ENCODE measurements around the gene ZBTB21. TPM values are rescaled to one million over a fixed set of nuclear protein-coding genes. Genes with fewer than 3 reads are reported as not detected.

The ZBTB21 gene
- total and polyA plus RNA-seq, 10 donors: 1.9 to 21.7 (median 14.0) TPM

DNA sequence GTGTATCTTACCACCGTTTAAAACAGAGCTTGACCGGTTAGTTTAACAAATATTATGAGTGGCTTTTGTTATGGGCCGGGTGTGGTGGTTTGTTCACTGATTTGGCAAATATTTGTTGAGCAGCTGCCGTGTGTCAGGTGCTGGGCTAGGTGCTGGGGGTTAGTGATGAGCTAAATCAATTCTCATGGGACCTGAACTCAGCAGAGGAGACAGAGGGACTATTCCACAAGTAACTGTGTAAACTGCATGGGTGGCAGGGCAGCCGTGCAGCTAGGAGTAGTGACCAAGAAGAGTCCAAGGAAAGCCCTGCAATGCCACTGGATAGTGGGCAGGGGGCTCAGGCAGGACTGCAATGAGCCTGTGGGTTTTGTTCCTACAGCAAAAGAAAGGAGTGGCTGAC is 45.1 kb downstream of the ZBTB21 start:
- H3K4me3 ChIP-seq: no peak overlapping the region
- no peak overlapping the region for H3K27ac ChIP-seq
- peak; percentile 40 for DNase-seq
- intact Hi-C loops (cut with DNase I; ENCODE audit: low total_unique reads): no loop called here
- peaks cover 0 to 11% (median 6%) of the 10 kb centered on the region in 6 donors for H3K4me1 ChIP-seq
- TF ChIP-seq POLR2AphosphoS5 (IDR thresholded peaks at IDR 0.05) (no peak), POLR2A (IDR thresholded peaks at IDR 0.05) (no peak)
- TF ChIP-seq, protein P1, sequence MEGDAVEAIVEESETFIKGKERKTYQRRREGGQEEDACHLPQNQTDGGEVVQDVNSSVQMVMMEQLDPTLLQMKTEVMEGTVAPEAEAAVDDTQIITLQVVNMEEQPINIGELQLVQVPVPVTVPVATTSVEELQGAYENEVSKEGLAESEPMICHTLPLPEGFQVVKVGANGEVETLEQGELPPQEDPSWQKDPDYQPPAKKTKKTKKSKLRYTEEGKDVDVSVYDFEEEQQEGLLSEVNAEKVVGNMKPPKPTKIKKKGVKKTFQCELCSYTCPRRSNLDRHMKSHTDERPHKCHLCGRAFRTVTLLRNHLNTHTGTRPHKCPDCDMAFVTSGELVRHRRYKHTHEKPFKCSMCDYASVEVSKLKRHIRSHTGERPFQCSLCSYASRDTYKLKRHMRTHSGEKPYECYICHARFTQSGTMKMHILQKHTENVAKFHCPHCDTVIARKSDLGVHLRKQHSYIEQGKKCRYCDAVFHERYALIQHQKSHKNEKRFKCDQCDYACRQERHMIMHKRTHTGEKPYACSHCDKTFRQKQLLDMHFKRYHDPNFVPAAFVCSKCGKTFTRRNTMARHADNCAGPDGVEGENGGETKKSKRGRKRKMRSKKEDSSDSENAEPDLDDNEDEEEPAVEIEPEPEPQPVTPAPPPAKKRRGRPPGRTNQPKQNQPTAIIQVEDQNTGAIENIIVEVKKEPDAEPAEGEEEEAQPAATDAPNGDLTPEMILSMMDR (IDR thresholded peaks at IDR 0.05 in 8 of 11, conservative IDR thresholded peaks at IDR 0.05 in 3 of 11): no peak
- WGBS, 5 donors: 63 to 85% (median 75%) methylated on average over 5 of the region's 5 CpGs
- H3K27me3 ChIP-seq (replicated peaks in 1 of 7): peaks cover 0 to 17% (median 0%) of the 10 kb centered on the region in 7 donors
- H3K36me3 ChIP-seq: no peaks in the 10 kb centered on the region
- H3K9me3 ChIP-seq: no peaks in the 10 kb centered on the region

DNA sequence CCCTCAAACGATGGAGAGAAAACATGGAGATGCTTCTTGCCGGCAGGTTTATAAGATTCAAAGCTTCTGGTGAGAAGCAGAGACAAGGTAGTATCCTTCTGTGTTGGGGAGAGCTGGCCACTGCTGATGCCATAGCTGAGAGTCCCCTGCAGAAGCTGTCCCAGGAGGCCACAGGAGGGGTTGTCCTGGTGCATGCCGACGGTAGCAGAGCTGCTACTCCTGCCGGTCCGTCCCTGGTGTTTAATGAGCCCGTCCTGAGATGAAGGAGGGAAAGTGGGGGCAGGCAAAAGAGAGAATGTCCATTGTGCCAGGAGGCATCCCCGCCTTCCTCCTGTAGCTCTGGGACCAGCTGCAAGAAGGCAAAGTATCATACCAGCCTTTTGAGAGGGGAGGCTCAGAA is 46.0 kb downstream of the ZBTB21 start:
- 86 to 95% (median 89%) methylated on average over 8 of the region's 8 CpGs for WGBS, 5 donors
- H3K27me3 ChIP-seq (replicated peaks in 1 of 7): peaks cover 0 to 17% (median 0%) of the 10 kb centered on the region in 7 donors
- no peaks in the 10 kb centered on the region for H3K9me3 ChIP-seq
- no peak overlapping the region for H3K4me3 ChIP-seq
- H3K4me1 ChIP-seq: peaks cover 0 to 11% (median 6%) of the 10 kb centered on the region in 6 donors
- intact Hi-C loops (cut with DNase I; ENCODE audit: low total_unique reads): no loop called here
- no peak overlapping the region for H3K27ac ChIP-seq
- no peaks in the 10 kb centered on the region for H3K36me3 ChIP-seq
- peak; percentile 39 for DNase-seq
- TF ChIP-seq, protein P1 (IDR thresholded peaks at IDR 0.05 in 8 of 11, conservative IDR thresholded peaks at IDR 0.05 in 3 of 11): no peak
- TF ChIP-seq POLR2A (IDR thresholded peaks at IDR 0.05): no peak
- no peak for TF ChIP-seq POLR2AphosphoS5 (IDR thresholded peaks at IDR 0.05)

DNA sequence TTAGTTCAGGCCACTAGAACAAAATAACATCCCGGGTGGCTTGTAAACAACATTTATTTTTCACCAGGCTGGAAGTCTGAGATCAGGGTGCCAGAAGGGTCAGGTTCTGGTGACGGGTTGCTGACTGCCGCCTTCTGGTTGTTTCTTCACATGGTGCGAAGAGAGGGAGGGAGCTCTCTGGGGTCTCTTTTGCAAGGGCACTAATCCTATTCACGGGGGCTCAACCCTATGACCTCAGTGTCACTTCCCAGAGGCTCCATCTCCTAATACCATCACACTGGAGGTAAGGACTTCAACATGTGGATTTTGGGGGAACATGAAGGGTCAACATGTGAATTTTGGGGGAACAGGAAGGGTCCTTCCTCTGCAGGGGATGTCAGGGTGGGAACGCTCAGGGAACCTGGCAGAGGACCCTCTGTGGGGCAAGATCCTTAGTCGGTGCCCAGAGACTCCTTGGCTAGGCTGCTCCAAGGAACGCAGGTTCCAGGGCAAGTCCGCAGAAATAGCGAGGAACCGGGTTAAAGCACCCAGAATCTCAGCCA is 47.7 kb downstream of the ZBTB21 start:
- no peak overlapping the region for H3K27ac ChIP-seq
- intact Hi-C loops (cut with DNase I; ENCODE audit: low total_unique reads): no loop called here
- 84 to 93% (median 89%) methylated on average over 11 of the region's 11 CpGs for WGBS, 5 donors
- no peak overlapping the region for H3K4me3 ChIP-seq
- TF ChIP-seq POLR2AphosphoS5 (IDR thresholded peaks at IDR 0.05): no peak
- TF ChIP-seq, protein P1 (IDR thresholded peaks at IDR 0.05 in 8 of 11, conservative IDR thresholded peaks at IDR 0.05 in 3 of 11): no peak
- no peak for TF ChIP-seq POLR2A (IDR thresholded peaks at IDR 0.05)
- H3K9me3 ChIP-seq: no peaks in the 10 kb centered on the region
- no peaks in the 10 kb centered on the region for H3K36me3 ChIP-seq
- no peak for DNase-seq
- peaks cover 0 to 25% (median 14%) of the 10 kb centered on the region in 6 donors for H3K4me1 ChIP-seq
- peaks cover 0 to 24% (median 0%) of the 10 kb centered on the region in 7 donors for H3K27me3 ChIP-seq (replicated peaks in 1 of 7)

DNA sequence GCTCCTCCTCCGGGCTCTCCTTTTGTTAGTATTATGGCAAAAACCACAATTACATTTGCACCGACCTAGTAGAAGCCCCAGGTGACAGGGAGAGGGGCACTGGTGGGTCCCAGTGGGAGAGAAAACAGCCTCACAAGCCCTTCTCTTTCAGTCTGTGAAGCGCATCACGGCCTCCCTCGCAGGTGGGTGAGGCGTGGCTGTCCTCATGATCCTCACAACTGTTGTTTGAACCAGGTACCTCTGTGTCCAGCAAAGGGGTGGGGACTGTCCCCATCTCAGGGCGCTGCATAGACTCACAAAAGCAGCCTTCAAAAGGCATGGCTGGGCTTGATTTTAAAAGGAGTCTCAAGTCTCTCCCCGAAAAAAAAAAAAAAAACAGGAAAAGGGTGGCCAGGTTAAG is 48.4 kb downstream of the ZBTB21 start:
- 34 to 49% (median 37%) methylated on average over 8 of the region's 8 CpGs for WGBS, 5 donors
- Histone ChIP-seq H3K36me3 (no peaks in the 10 kb centered on the region), H3K4me1 (peaks cover 5 to 32% (median 21%) of the 10 kb centered on the region in 6 donors), H3K27ac (no peak overlapping the region), H3K4me3 (no peak overlapping the region), H3K9me3 (no peaks in the 10 kb centered on the region), H3K27me3 (replicated peaks in 1 of 7) (peaks cover 0 to 26% (median 0%) of the 10 kb centered on the region in 7 donors)
- TF ChIP-seq, protein P1 (IDR thresholded peaks at IDR 0.05 in 8 of 11, conservative IDR thresholded peaks at IDR 0.05 in 3 of 11): no peak
- TF ChIP-seq POLR2A (IDR thresholded peaks at IDR 0.05) (no peak), POLR2AphosphoS5 (IDR thresholded peaks at IDR 0.05) (no peak)
- no peak for DNase-seq
- intact Hi-C loops (cut with DNase I; ENCODE audit: low total_unique reads): no loop called here

Data from spleen (tissue), 11 donors.